Fibroblast of lung (primary cell): ENCODE data around the gene ZNF765.

ENCODE experiments used
- CTCF ChIP-seq, 2 donors: IDR thresholded peaks in 1 of 2; conservative IDR thresholded peaks in 1 of 2; 1 replicate in 1 of 2; 2 replicates in 1 of 2; pipeline ENCODE4 v1.5.1; 2011 to 2012; ENCODE audit warnings: low read length in 2 of 2, control low read depth in 1 of 2, inconsistent platforms in 1 of 2, low read depth in 1 of 2, mild to moderate bottlenecking in 1 of 2
- EZH2 ChIP-seq: IDR thresholded peaks from 2 replicates; pipeline ENCODE4 v1.5.1; 2012; ENCODE audit warnings: low read length, control low read depth, mild to moderate bottlenecking; ENCODE audit errors: missing control alignments

GRCh38 chr19:53374743-53375142 lies 20.2 kb upstream of the ZNF765 start:
- TF ChIP-seq CTCF (conservative IDR thresholded peaks at IDR 0.05 in 1 of 2, IDR thresholded peaks at IDR 0.05 in 1 of 2; ENCODE audit: low read depth in 1 of 2, low read length in 2 of 2), result no peak
- TF ChIP-seq EZH2, result no peak
